Keratinocyte (primary cell): Measurements from ENCODE around the gene CLPTM1L.

Experiments used
- CTCF ChIP-seq, 3 experiments: IDR thresholded peaks in 1 of 3; conservative IDR thresholded peaks in 1 of 3; optimal IDR thresholded peaks in 1 of 3; 2 replicates in 2 of 3; 3 replicates in 1 of 3; pipeline versions ENCODE3 to v1.5.1; 2011; ENCODE audit warnings: low read length in 3 of 3, mild to moderate bottlenecking in 3 of 3, moderate library complexity in 2 of 3, control low read depth in 1 of 3, inconsistent platforms in 1 of 3; ENCODE audit not compliant: insufficient read depth in 2 of 3; ENCODE audit errors: extremely low read depth in 1 of 3
- EZH2 ChIP-seq: IDR thresholded peaks from one replicate; pipeline ENCODE4 v1.6.1; 2012; ENCODE audit warnings: inconsistent platforms, mild to moderate bottlenecking, low read length, moderate library complexity

GRCh38 chr5:1362242-1363015 lies 17.5 kb upstream of the CLPTM1L start:
- TF ChIP-seq CTCF (optimal IDR thresholded peaks at IDR 0.05 in 1 of 3, IDR thresholded peaks at IDR 0.05 in 1 of 3, conservative IDR thresholded peaks at IDR 0.05 in 1 of 3; ENCODE audit: extremely low read depth in 1 of 3, insufficient read depth in 2 of 3, low read length in 3 of 3) (no peak), EZH2 (no peak)
